Measurements from ENCODE around the gene KRT7. TPM values are rescaled to one million over a fixed set of nuclear protein-coding genes. Genes with fewer than 3 reads are reported as not detected.

KRT7 gene
- total RNA-seq, 1 donor: 1.4 TPM

GRCh38 chr12:52187206-52187605 lies 45.8 kb upstream of the KRT7 start:
- no peak for DNase-seq (ENCODE audit: low read depth)
- TF ChIP-seq, protein P1, sequence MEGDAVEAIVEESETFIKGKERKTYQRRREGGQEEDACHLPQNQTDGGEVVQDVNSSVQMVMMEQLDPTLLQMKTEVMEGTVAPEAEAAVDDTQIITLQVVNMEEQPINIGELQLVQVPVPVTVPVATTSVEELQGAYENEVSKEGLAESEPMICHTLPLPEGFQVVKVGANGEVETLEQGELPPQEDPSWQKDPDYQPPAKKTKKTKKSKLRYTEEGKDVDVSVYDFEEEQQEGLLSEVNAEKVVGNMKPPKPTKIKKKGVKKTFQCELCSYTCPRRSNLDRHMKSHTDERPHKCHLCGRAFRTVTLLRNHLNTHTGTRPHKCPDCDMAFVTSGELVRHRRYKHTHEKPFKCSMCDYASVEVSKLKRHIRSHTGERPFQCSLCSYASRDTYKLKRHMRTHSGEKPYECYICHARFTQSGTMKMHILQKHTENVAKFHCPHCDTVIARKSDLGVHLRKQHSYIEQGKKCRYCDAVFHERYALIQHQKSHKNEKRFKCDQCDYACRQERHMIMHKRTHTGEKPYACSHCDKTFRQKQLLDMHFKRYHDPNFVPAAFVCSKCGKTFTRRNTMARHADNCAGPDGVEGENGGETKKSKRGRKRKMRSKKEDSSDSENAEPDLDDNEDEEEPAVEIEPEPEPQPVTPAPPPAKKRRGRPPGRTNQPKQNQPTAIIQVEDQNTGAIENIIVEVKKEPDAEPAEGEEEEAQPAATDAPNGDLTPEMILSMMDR (IDR thresholded peaks at IDR 0.05; ENCODE audit: insufficient read depth, low read length): no peak
- no peak overlapping the region for H3K4me3 ChIP-seq (ENCODE audit: low read depth, low read length)

DNA sequence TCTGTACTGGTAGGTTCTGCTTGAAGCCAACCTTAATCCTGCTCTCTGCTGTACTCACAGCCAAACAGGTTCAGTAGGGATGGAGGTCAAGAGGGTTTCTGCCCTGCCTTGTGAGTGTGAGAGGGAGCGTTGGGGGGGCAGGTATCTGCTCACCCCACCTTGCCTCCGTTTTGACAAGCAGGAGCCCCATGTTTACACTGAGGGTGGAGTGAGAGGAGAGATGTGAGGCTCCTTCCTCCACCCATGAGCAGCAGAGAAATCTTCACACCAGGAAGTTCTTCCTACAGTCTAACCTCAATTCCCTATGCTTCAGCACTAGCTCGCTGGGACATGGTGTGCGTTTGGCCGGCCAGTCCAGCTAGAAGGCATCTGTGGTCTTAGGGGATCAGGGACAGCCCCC lies 45.4 kb upstream of the KRT7 start:
- no peak for DNase-seq (ENCODE audit: low read depth)
- H3K4me3 ChIP-seq (ENCODE audit: low read depth, low read length): no peak overlapping the region
- TF ChIP-seq, protein P1 (IDR thresholded peaks at IDR 0.05; ENCODE audit: insufficient read depth, low read length): no peak

GRCh38 chr12:52188658-52189057 lies 44.4 kb upstream of the KRT7 start:
- no peak for DNase-seq (ENCODE audit: low read depth)
- TF ChIP-seq, protein P1 (IDR thresholded peaks at IDR 0.05; ENCODE audit: insufficient read depth, low read length): no peak
- no peak overlapping the region for H3K4me3 ChIP-seq (ENCODE audit: low read depth, low read length)

DNA sequence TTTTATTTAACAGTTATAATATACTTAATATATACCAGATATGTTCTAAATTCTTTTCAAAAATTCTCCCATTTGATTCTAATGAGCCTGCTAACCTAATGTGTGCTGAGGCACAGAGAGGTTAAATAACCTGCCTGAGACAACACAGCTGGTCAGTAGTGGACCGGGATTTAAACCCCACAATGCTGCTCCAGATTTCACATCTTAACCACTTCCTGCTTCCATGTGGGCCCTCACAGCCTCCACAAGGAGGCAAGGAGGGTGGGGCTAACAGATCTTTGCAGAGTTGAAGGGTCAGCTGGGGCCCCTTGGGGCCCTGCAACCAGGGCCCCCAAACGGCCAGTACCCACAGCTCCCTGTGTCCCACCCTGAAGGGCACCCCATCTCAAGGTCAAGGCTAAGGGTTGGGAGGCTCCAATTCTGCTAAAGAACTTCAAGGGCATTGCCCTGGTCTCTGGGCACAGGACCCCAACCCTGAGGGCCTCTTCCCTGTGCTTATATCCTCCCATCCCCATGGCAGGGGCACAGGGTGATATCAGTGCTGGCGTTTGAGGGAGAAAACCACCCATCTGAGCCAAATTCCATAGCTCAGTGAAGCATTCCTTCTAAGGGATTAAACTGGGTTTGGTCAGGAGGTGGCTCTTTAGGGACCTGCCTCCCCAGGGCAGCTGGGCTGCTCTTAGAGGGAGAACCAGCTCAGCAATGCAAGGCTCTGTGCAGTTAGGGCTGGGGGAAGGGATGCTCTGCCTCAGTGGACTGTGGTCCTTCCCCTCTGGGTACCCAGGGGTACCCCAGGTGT lies 43.5 kb upstream of the KRT7 start:
- peak; percentile 75 for DNase-seq (ENCODE audit: low read depth)
- TF ChIP-seq, protein P1 (IDR thresholded peaks at IDR 0.05; ENCODE audit: insufficient read depth, low read length): no peak
- H3K4me3 ChIP-seq (ENCODE audit: low read depth, low read length): no peak overlapping the region

- TF ChIP-seq, protein P1 (IDR thresholded peaks at IDR 0.05; ENCODE audit: insufficient read depth, low read length): no peak
- no peak overlapping the region for H3K4me3 ChIP-seq (ENCODE audit: low read depth, low read length)
- DNase-seq (ENCODE audit: low read depth): no peak
Observed at GRCh38 chr12:52190860-52191729, 41.9 kb upstream of the KRT7 start.

DNA sequence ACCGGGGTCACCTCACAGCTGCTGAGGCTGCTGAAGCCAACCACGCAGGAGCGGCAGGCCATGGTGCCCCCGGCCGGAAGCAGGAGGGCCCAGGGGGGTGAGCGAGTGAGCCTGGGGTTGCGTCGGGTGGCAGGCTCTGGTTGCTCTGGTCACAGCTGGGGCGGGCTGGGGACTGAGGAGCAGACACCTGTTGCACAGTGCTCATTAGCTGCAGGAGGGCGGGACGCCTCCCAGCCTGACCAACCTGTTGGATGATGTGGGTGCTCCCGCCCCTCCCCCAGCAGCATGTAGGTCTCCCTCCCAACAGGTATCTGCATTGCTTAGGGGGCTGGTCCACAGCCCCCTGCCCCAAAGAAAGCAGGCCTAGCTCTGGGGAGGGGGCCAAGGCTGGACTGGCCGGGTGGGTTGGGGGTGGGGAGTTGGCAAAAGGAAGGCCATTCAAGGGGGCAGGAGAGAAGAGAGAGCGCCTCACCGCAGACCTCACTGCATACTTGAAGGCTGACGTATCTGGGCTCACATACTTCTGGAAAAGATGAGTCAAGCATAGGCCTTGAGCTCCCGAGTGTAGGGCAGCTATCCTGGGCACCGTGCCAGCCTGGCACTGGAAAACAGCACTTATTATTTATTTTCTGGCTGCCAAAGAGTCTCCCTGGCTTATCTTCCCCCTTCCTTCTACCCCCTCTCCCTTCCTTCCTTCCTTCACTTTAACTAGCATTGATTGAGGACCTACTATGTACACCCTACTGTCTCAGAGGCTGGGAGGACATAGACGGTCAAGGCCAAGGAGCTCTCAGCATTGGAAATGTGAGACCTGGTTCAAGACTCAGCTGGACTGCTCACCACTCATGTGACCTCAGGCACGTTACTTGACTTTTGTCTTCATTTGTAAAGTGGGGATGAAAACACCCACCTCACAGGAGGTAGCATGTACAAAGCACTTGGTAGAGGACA lies 40.9 kb upstream of the KRT7 start, which contains the start of gene KRT80:
KRT80 (minus strand) TSS at position 174 of the 951 bp plus-strand sequence; CDS start at position 62, 112 bp downstream.
- H3K4me3 ChIP-seq (ENCODE audit: low read depth, low read length): no peak within 1 kb of the TSS
- TF ChIP-seq, protein P1 (IDR thresholded peaks at IDR 0.05; ENCODE audit: insufficient read depth, low read length): no peak
- peak; percentile 99 for DNase-seq (ENCODE audit: low read depth)
